ENCODE results near the gene INTS4.

DNA sequence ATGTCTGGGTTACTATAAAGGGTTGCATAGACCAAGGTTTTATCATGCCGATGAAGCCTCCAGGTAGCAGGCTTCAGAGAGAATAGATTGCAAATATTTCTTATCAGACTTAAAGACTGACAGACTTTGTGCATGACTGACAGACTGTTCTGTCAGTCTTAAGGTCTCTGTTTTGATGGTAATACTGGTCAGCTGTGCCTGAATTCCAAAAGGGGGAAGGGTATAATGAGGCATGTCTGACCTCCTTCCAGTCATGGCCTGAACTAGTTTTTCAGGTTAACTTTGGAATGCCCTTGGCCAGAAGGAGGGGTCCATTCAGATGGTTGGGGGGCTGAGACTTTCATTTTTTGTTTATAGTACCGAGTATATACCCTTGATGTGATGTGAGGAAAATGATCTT lies 33.3 kb upstream of the INTS4 start:
- TF ChIP-seq POLR2AphosphoS5 (IDR thresholded peaks at IDR 0.05; ENCODE audit: low read depth, low read length) = no peak
- TF ChIP-seq TAF1 (IDR thresholded peaks at IDR 0.05; ENCODE audit: borderline replicate concordance, insufficient read depth, low read length) = no peak
- TF ChIP-seq, protein P1, sequence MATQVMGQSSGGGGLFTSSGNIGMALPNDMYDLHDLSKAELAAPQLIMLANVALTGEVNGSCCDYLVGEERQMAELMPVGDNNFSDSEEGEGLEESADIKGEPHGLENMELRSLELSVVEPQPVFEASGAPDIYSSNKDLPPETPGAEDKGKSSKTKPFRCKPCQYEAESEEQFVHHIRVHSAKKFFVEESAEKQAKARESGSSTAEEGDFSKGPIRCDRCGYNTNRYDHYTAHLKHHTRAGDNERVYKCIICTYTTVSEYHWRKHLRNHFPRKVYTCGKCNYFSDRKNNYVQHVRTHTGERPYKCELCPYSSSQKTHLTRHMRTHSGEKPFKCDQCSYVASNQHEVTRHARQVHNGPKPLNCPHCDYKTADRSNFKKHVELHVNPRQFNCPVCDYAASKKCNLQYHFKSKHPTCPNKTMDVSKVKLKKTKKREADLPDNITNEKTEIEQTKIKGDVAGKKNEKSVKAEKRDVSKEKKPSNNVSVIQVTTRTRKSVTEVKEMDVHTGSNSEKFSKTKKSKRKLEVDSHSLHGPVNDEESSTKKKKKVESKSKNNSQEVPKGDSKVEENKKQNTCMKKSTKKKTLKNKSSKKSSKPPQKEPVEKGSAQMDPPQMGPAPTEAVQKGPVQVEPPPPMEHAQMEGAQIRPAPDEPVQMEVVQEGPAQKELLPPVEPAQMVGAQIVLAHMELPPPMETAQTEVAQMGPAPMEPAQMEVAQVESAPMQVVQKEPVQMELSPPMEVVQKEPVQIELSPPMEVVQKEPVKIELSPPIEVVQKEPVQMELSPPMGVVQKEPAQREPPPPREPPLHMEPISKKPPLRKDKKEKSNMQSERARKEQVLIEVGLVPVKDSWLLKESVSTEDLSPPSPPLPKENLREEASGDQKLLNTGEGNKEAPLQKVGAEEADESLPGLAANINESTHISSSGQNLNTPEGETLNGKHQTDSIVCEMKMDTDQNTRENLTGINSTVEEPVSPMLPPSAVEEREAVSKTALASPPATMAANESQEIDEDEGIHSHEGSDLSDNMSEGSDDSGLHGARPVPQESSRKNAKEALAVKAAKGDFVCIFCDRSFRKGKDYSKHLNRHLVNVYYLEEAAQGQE (IDR thresholded peaks at IDR 0.05; ENCODE audit: insufficient read depth in 1 of 2, low read depth in 2 of 2, low read length in 2 of 2) = no peak
- TF ChIP-seq SIN3A (IDR thresholded peaks at IDR 0.05; ENCODE audit: borderline replicate concordance, insufficient read depth, low read length) = no peak

Data from PFSK-1 (cell line).